ENCODE data around the gene MPP2. TPM values are rescaled to one million over a fixed set of nuclear protein-coding genes. Genes with fewer than 3 reads are reported as not detected.

Gene MPP2
- total and polyA plus RNA-seq, 2 of the 13 experiments (the other 11 are each of a cell fraction or from before 2014, with no cell fraction given): 0.20 to 1.7 TPM

DNA sequence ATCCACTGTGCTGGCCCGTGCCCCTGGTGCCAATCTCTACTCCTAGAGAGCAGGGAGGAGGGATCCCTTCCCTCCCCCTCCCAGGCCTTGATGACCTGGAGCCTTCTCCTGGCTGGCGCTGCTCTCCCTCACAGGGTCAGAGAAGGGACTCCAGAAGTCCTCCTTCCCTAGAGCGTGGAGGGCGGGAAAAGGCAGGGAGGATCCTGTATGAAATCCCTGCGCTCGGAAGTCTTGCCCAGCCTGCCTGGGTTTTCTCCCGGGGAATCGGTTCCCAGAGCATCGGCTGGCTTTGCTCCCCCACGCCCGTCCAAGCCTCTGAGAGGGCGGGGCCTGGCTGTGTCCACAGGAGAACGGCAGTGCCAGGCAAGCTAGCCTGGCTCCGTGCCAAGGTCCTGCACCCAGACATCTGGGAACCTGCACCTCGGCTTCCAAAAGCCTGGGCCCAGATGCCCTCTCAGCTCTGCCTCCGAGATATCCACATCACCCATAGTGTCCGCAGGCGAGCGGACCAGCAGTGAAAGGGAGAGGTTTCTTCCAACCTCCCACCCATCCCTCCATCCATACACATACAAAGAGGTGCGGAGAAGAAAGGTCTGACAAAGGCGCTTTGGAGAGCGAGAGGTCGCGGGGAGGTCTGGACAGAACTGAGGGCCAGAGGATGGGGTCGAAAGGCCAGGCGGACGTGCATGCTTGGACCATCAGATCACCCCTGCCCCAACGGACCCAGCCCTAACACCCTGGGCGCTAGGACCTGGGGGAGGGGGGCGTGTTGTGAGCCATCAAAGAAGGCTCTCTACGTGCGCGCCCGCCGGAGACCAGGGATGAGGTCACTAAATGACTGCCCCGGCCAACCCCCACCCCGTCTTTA, 1.1 kb downstream of the MPP2 start (continued):
- TF ChIP-seq, protein P1, sequence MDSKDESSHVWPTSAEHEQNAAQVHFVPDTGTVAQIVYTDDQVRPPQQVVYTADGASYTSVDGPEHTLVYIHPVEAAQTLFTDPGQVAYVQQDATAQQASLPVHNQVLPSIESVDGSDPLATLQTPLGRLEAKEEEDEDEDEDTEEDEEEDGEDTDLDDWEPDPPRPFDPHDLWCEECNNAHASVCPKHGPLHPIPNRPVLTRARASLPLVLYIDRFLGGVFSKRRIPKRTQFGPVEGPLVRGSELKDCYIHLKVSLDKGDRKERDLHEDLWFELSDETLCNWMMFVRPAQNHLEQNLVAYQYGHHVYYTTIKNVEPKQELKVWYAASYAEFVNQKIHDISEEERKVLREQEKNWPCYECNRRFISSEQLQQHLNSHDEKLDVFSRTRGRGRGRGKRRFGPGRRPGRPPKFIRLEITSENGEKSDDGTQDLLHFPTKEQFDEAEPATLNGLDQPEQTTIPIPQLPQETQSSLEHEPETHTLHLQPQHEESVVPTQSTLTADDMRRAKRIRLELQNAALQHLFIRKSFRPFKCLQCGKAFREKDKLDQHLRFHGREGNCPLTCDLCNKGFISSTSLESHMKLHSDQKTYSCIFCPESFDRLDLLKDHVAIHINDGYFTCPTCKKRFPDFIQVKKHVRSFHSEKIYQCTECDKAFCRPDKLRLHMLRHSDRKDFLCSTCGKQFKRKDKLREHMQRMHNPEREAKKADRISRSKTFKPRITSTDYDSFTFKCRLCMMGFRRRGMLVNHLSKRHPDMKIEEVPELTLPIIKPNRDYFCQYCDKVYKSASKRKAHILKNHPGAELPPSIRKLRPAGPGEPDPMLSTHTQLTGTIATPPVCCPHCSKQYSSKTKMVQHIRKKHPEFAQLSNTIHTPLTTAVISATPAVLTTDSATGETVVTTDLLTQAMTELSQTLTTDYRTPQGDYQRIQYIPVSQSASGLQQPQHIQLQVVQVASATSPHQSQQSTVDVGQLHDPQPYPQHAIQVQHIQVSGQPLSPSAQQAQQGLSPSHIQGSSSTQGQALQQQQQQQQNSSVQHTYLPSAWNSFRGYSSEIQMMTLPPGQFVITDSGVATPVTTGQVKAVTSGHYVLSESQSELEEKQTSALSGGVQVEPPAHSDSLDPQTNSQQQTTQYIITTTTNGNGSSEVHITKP (CRISPR knock-in tag; IDR thresholded peaks at IDR 0.05; ENCODE audit: low read depth): no peak
- no peak for TF ChIP-seq FOXA1 (IDR thresholded peaks at IDR 0.05)
- 0 out of 2 replicates have a peak, but pooled peaks have one; percentile 3 for TF ChIP-seq FOXA1 (CRISPR knock-in tag; IDR thresholded peaks at IDR 0.05)
- no peak for TF ChIP-seq GRHL1 (CRISPR knock-in tag; conservative IDR thresholded peaks at IDR 0.05)
- TF ChIP-seq PRDM4 (CRISPR knock-in tag; IDR thresholded peaks at IDR 0.05; ENCODE audit: borderline replicate concordance): no peak
- no peak for TF ChIP-seq NR2C2 (CRISPR knock-in tag; IDR thresholded peaks at IDR 0.05; ENCODE audit: borderline replicate concordance)
- peak; percentile 50; the same call in 1 of the 2 replicates for TF ChIP-seq TCF7 (IDR thresholded peaks at IDR 0.05; ENCODE audit: low read depth)
- no peak for TF ChIP-seq ZNF12 (CRISPR knock-in tag; IDR thresholded peaks at IDR 0.05)
- no peak for TF ChIP-seq SOX6 (IDR thresholded peaks at IDR 0.05)
- peak; percentile 36 for TF ChIP-seq SOX6 (CRISPR knock-in tag; IDR thresholded peaks at IDR 0.05)
- no peak for TF ChIP-seq PCBP1 (IDR thresholded peaks at IDR 0.05; ENCODE audit: borderline replicate concordance, low read depth, low read length)
- TF ChIP-seq PPARG (CRISPR knock-in tag; conservative IDR thresholded peaks at IDR 0.05): no peak

All from HepG2 (cell line).